HG03095 (cell line): ENCODE measurements around the gene SSBP3.
"Not testable (repeated sequence)": the region's sequence is repeated elsewhere in the genome, so short reads cannot be mapped to it uniquely, and the experiment has no call there.

Experiments
- ATAC-seq: cut with Tn5 transposase; IDR thresholded peaks from one replicate; pipeline ENCODE4 v1.9.1; 2021; ENCODE audit warnings: moderate library complexity; ENCODE audit not compliant: unreplicated experiment

The SSBP3 gene

GRCh38 chr1:54406339-54407153 is at the start of gene SSBP3:
Gene SSBP3, minus strand, starts transcription at chr1:54406394.
- peak; percentile 75 for ATAC-seq

- ATAC-seq = no peak
Observed at GRCh38 chr1:54453509-54453908, 47.3 kb upstream of the SSBP3 start.

- no peak for ATAC-seq
Observed at GRCh38 chr1:54453022-54453421, 46.8 kb upstream of the SSBP3 start.

GRCh38 chr1:54449431-54449830 is 43.2 kb upstream of the SSBP3 start:
- ATAC-seq = not testable (repeated sequence)

GRCh38 chr1:54448801-54449200 is 42.6 kb upstream of the SSBP3 start:
- not testable (repeated sequence) for ATAC-seq

- not testable (repeated sequence) for ATAC-seq
Observed at GRCh38 chr1:54447081-54447480, 40.9 kb upstream of the SSBP3 start.

GRCh38 chr1:54442185-54442584 is 36.0 kb upstream of the SSBP3 start:
- ATAC-seq = no peak

GRCh38 chr1:54439550-54440223 is 33.5 kb upstream of the SSBP3 start:
- ATAC-seq = no peak

GRCh38 chr1:54437783-54438182 is 31.6 kb upstream of the SSBP3 start:
- no peak for ATAC-seq

- ATAC-seq = no peak
Observed at GRCh38 chr1:54436826-54437225, 30.6 kb upstream of the SSBP3 start.

- no peak for ATAC-seq
Observed at GRCh38 chr1:54429838-54430237, 23.6 kb upstream of the SSBP3 start.

- no peak for ATAC-seq
Observed at GRCh38 chr1:54428837-54429518, 22.8 kb upstream of the SSBP3 start.

- ATAC-seq = no peak
Observed at GRCh38 chr1:54425152-54425584, 19.0 kb upstream of the SSBP3 start.

- ATAC-seq = no peak
Observed at GRCh38 chr1:54424398-54424797, 18.2 kb upstream of the SSBP3 start.

- ATAC-seq = no peak
Observed at GRCh38 chr1:54421101-54421504, 14.9 kb upstream of the SSBP3 start.

GRCh38 chr1:54418598-54418997 is 12.4 kb upstream of the SSBP3 start:
- not testable (repeated sequence) for ATAC-seq

GRCh38 chr1:54417123-54417522 is 10.9 kb upstream of the SSBP3 start:
- ATAC-seq = no peak

- no peak for ATAC-seq
Observed at GRCh38 chr1:54416435-54416834, 10.2 kb upstream of the SSBP3 start.

- no peak for ATAC-seq
Observed at GRCh38 chr1:54415991-54416390, 9.8 kb upstream of the SSBP3 start.

GRCh38 chr1:54415533-54415932 is 9.3 kb upstream of the SSBP3 start:
- ATAC-seq = no peak

- ATAC-seq = no peak
Observed at GRCh38 chr1:54413732-54414131, 7.5 kb upstream of the SSBP3 start.

GRCh38 chr1:54413295-54413694 is 7.1 kb upstream of the SSBP3 start:
- no peak for ATAC-seq
